ENCODE results near the gene METTL24.
"Not testable (repeated sequence)": the region's sequence is repeated elsewhere in the genome, so short reads cannot be mapped to it uniquely, and the experiment has no call there.

Gene METTL24

GRCh38 chr6:110359556-110359955 is 1.4 kb upstream of the METTL24 start:
- no peak for DNase-seq

GRCh38 chr6:110358553-110359160 is 508 bp upstream of the METTL24 start:
- DNase-seq: no peak

GRCh38 chr6:110357298-110357663 is 868 bp downstream of the METTL24 start:
- DNase-seq: no peak

GRCh38 chr6:110356778-110357177 is 1.4 kb downstream of the METTL24 start:
- no peak for DNase-seq

- no peak for DNase-seq
Measured at GRCh38 chr6:110355727-110356126, 2.4 kb downstream of the METTL24 start.

GRCh38 chr6:110355022-110355421 is 3.1 kb downstream of the METTL24 start:
- DNase-seq: no peak

GRCh38 chr6:110354153-110354552 is 4.0 kb downstream of the METTL24 start:
- DNase-seq: no peak

- DNase-seq: no peak
Measured at GRCh38 chr6:110353457-110354001, 4.6 kb downstream of the METTL24 start.

- no peak for DNase-seq
Measured at GRCh38 chr6:110352563-110353262, 5.4 kb downstream of the METTL24 start.

- no peak for DNase-seq
Measured at GRCh38 chr6:110351986-110352385, 6.2 kb downstream of the METTL24 start.

GRCh38 chr6:110351546-110351945 is 6.6 kb downstream of the METTL24 start:
- no peak for DNase-seq

GRCh38 chr6:110350593-110350992 is 7.6 kb downstream of the METTL24 start:
- DNase-seq: not testable (repeated sequence)

GRCh38 chr6:110348961-110349690 is 9.0 kb downstream of the METTL24 start:
- no peak for DNase-seq

- no peak for DNase-seq
Measured at GRCh38 chr6:110345025-110345424, 13.1 kb downstream of the METTL24 start.

- DNase-seq: no peak
Measured at GRCh38 chr6:110342759-110343158, 15.4 kb downstream of the METTL24 start.

GRCh38 chr6:110341663-110342596 is 16.2 kb downstream of the METTL24 start:
- no peak for DNase-seq

- no peak for DNase-seq
Measured at GRCh38 chr6:110341067-110341466, 17.1 kb downstream of the METTL24 start.

- no peak for DNase-seq
Measured at GRCh38 chr6:110340392-110340965, 17.7 kb downstream of the METTL24 start.

- no peak for DNase-seq
Measured at GRCh38 chr6:110338820-110339470, 19.2 kb downstream of the METTL24 start.

- no peak for DNase-seq
Measured at GRCh38 chr6:110337486-110337885, 20.7 kb downstream of the METTL24 start.

GRCh38 chr6:110334423-110335180 is 23.5 kb downstream of the METTL24 start:
- no peak for DNase-seq

Data from kidney glomerular epithelial cell (primary cell).